ENCODE results near the gene PGR. TPM values are rescaled to one million over a fixed set of nuclear protein-coding genes. Genes with fewer than 3 reads are reported as not detected.
A peak's percentile ranks its signal among the peaks of the same experiment; 100 is the strongest.

Gene PGR
- total and polyA plus RNA-seq, 2 of the 8 experiments (the other 6 are each of a cell fraction or from before 2014, with no cell fraction given), result 0.03 to 0.35 TPM

DNA sequence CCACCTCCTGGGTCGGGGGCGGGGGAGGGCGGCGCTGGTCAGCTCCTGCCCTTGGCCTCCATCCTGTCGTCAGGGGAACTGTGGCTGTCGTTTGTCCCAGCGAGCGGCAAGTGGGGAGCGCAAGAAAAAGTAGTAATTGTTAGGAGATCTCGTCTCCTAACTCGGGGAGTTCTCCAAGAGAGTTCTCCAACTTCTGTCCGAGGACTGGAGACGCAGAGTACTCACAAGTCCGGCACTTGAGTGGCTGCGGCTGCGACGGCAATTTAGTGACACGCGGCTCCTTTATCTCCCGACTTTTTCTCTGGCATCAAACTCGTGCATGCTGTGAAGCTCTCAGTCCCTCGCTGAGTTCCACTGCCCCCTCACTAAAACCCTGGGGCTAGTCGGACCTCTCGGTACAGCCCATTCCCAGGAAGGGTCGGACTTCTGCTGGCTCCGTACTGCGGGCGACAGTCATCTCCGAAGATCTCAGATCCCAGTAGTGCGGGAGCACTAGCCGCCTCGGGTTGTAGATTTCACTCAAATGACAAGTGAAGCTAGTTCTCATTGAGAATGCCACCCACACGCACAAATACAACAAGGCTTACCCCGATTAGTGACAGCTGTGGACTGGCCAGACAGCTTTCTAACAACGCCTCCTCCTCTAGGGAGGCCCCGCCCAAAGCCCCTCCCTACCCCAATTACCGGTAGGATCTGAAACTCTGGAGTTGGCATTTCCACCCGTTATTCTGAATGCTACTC is at the start of gene PGR (continued):
- TF ChIP-seq FOSL1 (IDR thresholded peaks at IDR 0.05; ENCODE audit: insufficient read depth, low read depth, low read length) (no peak), KDM4A (IDR thresholded peaks at IDR 0.05; ENCODE audit: low read depth, low read length, severe bottlenecking) (peak; percentile 0)
- TF ChIP-seq, protein P1, sequence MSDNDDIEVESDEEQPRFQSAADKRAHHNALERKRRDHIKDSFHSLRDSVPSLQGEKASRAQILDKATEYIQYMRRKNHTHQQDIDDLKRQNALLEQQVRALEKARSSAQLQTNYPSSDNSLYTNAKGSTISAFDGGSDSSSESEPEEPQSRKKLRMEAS (IDR thresholded peaks at IDR 0.05), result peak; percentile 57
